Keratinocyte (primary cell): ENCODE data around the gene GLP2R. TPM values are rescaled to one million over a fixed set of nuclear protein-coding genes. Genes with fewer than 3 reads are reported as not detected.

Experiments used
- DNase-seq: peaks from one replicate; pipeline ENCODE4 v3.0.0-alpha.2; 2011; ENCODE audit warnings: low read depth, missing footprints, low spot score
- FAIRE-seq: peaks from 2 replicates; lab custom pipeline; 2011; peaks lifted over from hg19 to GRCh38; lab: Jason Lieb, UNC
- H2AFZ ChIP-seq: 2 replicates; pipeline ENCODE4 v1.6.0; 2012; ENCODE audit warnings: low read length, control low read depth, inconsistent platforms; ENCODE audit not compliant: control insufficient read depth
- H3K27ac ChIP-seq: 2 replicates; pipeline ENCODE4 v1.5.1; 2011; ENCODE audit warnings: low read length; ENCODE audit not compliant: control insufficient read depth, insufficient read depth
- H3K27me3 ChIP-seq: 3 replicates; pipeline ENCODE4 v1.6.0; 2011; ENCODE audit warnings: low read length; ENCODE audit not compliant: control insufficient read depth, insufficient read depth; ENCODE audit errors: extremely low read depth
- H3K36me3 ChIP-seq, 2 experiments: 2 replicates in 1 of 2; 3 replicates in 1 of 2; pipeline ENCODE4 v1.5.1; 2011; ENCODE audit warnings: low read length in 2 of 2, mild to moderate bottlenecking in 1 of 2; ENCODE audit not compliant: control insufficient read depth in 2 of 2, insufficient read depth in 2 of 2; ENCODE audit errors: extremely low read depth in 1 of 2
- H3K4me1 ChIP-seq: 3 replicates; pipeline ENCODE4 v1.5.1; 2011; ENCODE audit warnings: low read length; ENCODE audit not compliant: control insufficient read depth, insufficient read depth; ENCODE audit errors: extremely low read depth
- H3K4me2 ChIP-seq: 3 replicates; pipeline ENCODE4 v1.6.0; 2011; ENCODE audit warnings: low read depth, low read length; ENCODE audit not compliant: control insufficient read depth, insufficient read depth; ENCODE audit errors: extremely low read depth
- H3K4me3 ChIP-seq, 3 experiments: fragments of 200-600 bp in 1 of 3; sonication (generic) in 1 of 3; 2 replicates in 2 of 3; 3 replicates in 1 of 3; pipeline ENCODE4 v1.5.1; 2011 to 2016; ENCODE audit warnings: low read length in 3 of 3, mild to moderate bottlenecking in 3 of 3, control low read depth in 2 of 3, inconsistent platforms in 1 of 3, low read depth in 1 of 3, mixed read lengths in 1 of 3, mixed run types in 1 of 3, moderate library complexity in 1 of 3; ENCODE audit not compliant: control insufficient read depth in 2 of 3, insufficient read depth in 2 of 3; ENCODE audit errors: extremely low read depth in 1 of 3
- H3K79me2 ChIP-seq: 2 replicates; pipeline ENCODE4 v1.6.0; 2012; ENCODE audit warnings: low read length; ENCODE audit not compliant: control insufficient read depth, insufficient read depth
- H3K9ac ChIP-seq: 3 replicates; pipeline ENCODE4 v1.6.0; 2011; ENCODE audit warnings: low read length; ENCODE audit not compliant: control insufficient read depth, insufficient read depth; ENCODE audit errors: extremely low read depth
- H3K9me1 ChIP-seq: 3 replicates; pipeline ENCODE4 v1.6.0; 2011; ENCODE audit warnings: low read length; ENCODE audit not compliant: control insufficient read depth, insufficient read depth; ENCODE audit errors: extremely low read depth
- H3K9me3 ChIP-seq: 2 replicates; pipeline ENCODE4 v1.5.1; 2012; ENCODE audit warnings: low read depth, low read length; ENCODE audit not compliant: control insufficient read depth
- H4K20me1 ChIP-seq: 3 replicates; pipeline ENCODE4 v1.6.0; 2011; ENCODE audit warnings: low read length; ENCODE audit not compliant: control insufficient read depth, insufficient read depth; ENCODE audit errors: extremely low read depth
- EZH2 ChIP-seq: IDR thresholded peaks from one replicate; pipeline ENCODE4 v1.6.1; 2012; ENCODE audit warnings: inconsistent platforms, mild to moderate bottlenecking, low read length, moderate library complexity
- dilution Hi-C: fragments of 300-500 bp; cut with MboI; formaldehyde crosslinking; loops from one replicate; pipeline ENCODE4 v1.7.0; 2020; ENCODE audit warnings: low sequenced_read_pairs; ENCODE audit not compliant: extremely low pct_ligation_motif_present
- polyA plus RNA-seq, 5 experiments: library from polyadenylated mRNA; depleted of rRNA in 3 of 5; stranded (reverse) in 3 of 5; stranded (forward) in 1 of 5; unstranded in 1 of 5; fragments of >200 nt; gene quantifications; 1 replicate in 1 of 5; 2 replicates in 3 of 5; 3 replicates in 1 of 5; pipeline versions ENCODE4 v1.2.1 to v1.2.3, GENCODE V29; 2011 to 2012; ENCODE audit warnings: missing spikeins in 2 of 5, low read depth in 1 of 5, low replicate concordance in 1 of 5
- TF ChIP-seq, protein P1 (sequence below), 3 experiments: IDR thresholded peaks in 1 of 3; conservative IDR thresholded peaks in 1 of 3; optimal IDR thresholded peaks in 1 of 3; 2 replicates in 2 of 3; 3 replicates in 1 of 3; pipeline versions ENCODE3 to v1.5.1; 2011; ENCODE audit warnings: low read length in 3 of 3, mild to moderate bottlenecking in 3 of 3, moderate library complexity in 2 of 3, control low read depth in 1 of 3, inconsistent platforms in 1 of 3; ENCODE audit not compliant: insufficient read depth in 2 of 3; ENCODE audit errors: extremely low read depth in 1 of 3

The GLP2R gene
- polyA plus RNA-seq, 1 donor (not counting 4 experiments of a cell fraction or from before 2014, with no cell fraction given) = not detected

GRCh38 chr17:9792181-9792840, 33.4 kb upstream of the GLP2R start:
- DNase-seq (no peak), FAIRE-seq (no peak)
- no peak overlapping the region for H3K9ac ChIP-seq
- no peaks in the 10 kb centered on the region for H3K4me1 ChIP-seq
- H4K20me1 ChIP-seq = no peaks in the 10 kb centered on the region
- H3K36me3 ChIP-seq = no peaks in the 10 kb centered on the region
- H3K4me2 ChIP-seq = no peak overlapping the region
- dilution Hi-C loops = no loop called here
- no peaks in the 10 kb centered on the region for H3K9me1 ChIP-seq
- H3K9me3 ChIP-seq = no peaks in the 10 kb centered on the region
- no peak overlapping the region for H3K4me3 ChIP-seq
- H3K79me2 ChIP-seq = no peaks in the 10 kb centered on the region
- TF ChIP-seq, protein P1, sequence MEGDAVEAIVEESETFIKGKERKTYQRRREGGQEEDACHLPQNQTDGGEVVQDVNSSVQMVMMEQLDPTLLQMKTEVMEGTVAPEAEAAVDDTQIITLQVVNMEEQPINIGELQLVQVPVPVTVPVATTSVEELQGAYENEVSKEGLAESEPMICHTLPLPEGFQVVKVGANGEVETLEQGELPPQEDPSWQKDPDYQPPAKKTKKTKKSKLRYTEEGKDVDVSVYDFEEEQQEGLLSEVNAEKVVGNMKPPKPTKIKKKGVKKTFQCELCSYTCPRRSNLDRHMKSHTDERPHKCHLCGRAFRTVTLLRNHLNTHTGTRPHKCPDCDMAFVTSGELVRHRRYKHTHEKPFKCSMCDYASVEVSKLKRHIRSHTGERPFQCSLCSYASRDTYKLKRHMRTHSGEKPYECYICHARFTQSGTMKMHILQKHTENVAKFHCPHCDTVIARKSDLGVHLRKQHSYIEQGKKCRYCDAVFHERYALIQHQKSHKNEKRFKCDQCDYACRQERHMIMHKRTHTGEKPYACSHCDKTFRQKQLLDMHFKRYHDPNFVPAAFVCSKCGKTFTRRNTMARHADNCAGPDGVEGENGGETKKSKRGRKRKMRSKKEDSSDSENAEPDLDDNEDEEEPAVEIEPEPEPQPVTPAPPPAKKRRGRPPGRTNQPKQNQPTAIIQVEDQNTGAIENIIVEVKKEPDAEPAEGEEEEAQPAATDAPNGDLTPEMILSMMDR (optimal IDR thresholded peaks at IDR 0.05 in 1 of 3, IDR thresholded peaks at IDR 0.05 in 1 of 3, conservative IDR thresholded peaks at IDR 0.05 in 1 of 3; ENCODE audit: extremely low read depth in 1 of 3, insufficient read depth in 2 of 3, low read length in 3 of 3) = no peak
- TF ChIP-seq EZH2 = no peak
- no peak overlapping the region for H3K27ac ChIP-seq
- H3K27me3 ChIP-seq = no peaks in the 10 kb centered on the region
- no peak overlapping the region for H2AFZ ChIP-seq

GRCh38 chr17:9798008-9798407, 27.7 kb upstream of the GLP2R start:
- dilution Hi-C loops = no loop called here

More at GRCh38 chr17:9798008-9798407, 27.7 kb upstream of the GLP2R start:
- FAIRE-seq (no peak), DNase-seq (no peak)
- Histone ChIP-seq H2AFZ (no peak overlapping the region), H3K9me1 (no peaks in the 10 kb centered on the region), H3K27me3 (no peaks in the 10 kb centered on the region), H3K36me3 (no peaks in the 10 kb centered on the region), H4K20me1 (no peaks in the 10 kb centered on the region), H3K4me3 (no peak overlapping the region), H3K27ac (no peak overlapping the region), H3K9ac (no peak overlapping the region), H3K9me3 (no peaks in the 10 kb centered on the region), H3K79me2 (no peaks in the 10 kb centered on the region), H3K4me1 (no peaks in the 10 kb centered on the region), H3K4me2 (no peak overlapping the region)
- TF ChIP-seq, protein P1 (optimal IDR thresholded peaks at IDR 0.05 in 1 of 3, IDR thresholded peaks at IDR 0.05 in 1 of 3, conservative IDR thresholded peaks at IDR 0.05 in 1 of 3; ENCODE audit: extremely low read depth in 1 of 3, insufficient read depth in 2 of 3, low read length in 3 of 3) = peak in 1 of 3 experiments; percentile 15
- TF ChIP-seq EZH2 = no peak
